Mononuclear cell (primary cell): Measurements from ENCODE around the gene MAGI1. TPM values are rescaled to one million over a fixed set of nuclear protein-coding genes. Genes with fewer than 3 reads are reported as not detected.
"Not testable (repeated sequence)": the region's sequence is repeated elsewhere in the genome, so short reads cannot be mapped to it uniquely, and the experiment has no call there.

Source experiments
- H3K27me3 ChIP-seq: 2 replicates; pipeline ENCODE4 v1.6.0; 2011; ENCODE audit warnings: low read length, control low read depth; ENCODE audit not compliant: insufficient read depth
- H3K4me1 ChIP-seq: 2 replicates; pipeline ENCODE4 v1.5.1; 2011; ENCODE audit warnings: mild to moderate bottlenecking, low read length, control low read depth; ENCODE audit not compliant: insufficient read depth
- H3K4me3 ChIP-seq: 2 replicates; pipeline ENCODE4 v1.5.1; 2011; ENCODE audit warnings: mild to moderate bottlenecking, low read length, moderate library complexity
- H3K9me3 ChIP-seq: 2 replicates; pipeline ENCODE4 v1.5.1; 2011; ENCODE audit warnings: low read depth, mild to moderate bottlenecking, control low read depth, low read length
- total RNA-seq: library from RNA; depleted of rRNA; stranded (reverse); fragments of >200 nt; gene quantifications from one replicate; pipeline ENCODE4 v1.2.3, GENCODE V29; 2012

Gene MAGI1
- total RNA-seq, 1 donor: not detected

DNA sequence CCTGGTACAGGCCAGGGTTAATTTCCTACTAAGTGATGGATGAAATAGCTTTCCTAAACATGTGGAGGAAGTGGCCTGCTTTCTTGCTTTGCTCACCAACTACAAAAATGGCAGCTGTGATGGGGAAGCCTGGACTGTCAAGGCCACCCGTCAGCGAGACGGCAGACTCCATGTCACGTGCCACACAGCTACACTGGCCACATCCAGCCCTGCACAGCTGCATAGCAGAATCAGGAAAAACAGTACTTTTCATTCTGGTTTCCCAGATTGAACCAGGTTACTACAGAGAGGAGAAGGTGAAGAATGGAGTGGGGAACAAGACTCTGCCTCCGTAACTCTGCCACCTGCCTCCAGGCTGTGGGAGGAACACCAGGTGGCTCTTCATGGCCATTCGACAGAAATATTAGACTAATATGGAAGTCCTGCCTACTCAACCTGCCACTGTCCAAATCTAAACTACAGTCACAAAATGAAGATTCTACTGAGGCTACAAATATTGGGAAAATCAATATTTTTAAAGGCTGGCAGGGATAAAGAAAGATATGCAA is 174.3 kb downstream of the MAGI1 start:
- Histone ChIP-seq H3K4me3 (no peak overlapping the region), H3K4me1 (no peaks in the 10 kb centered on the region), H3K27me3 (no peaks in the 10 kb centered on the region), H3K9me3 (no peaks in the 10 kb centered on the region)

DNA sequence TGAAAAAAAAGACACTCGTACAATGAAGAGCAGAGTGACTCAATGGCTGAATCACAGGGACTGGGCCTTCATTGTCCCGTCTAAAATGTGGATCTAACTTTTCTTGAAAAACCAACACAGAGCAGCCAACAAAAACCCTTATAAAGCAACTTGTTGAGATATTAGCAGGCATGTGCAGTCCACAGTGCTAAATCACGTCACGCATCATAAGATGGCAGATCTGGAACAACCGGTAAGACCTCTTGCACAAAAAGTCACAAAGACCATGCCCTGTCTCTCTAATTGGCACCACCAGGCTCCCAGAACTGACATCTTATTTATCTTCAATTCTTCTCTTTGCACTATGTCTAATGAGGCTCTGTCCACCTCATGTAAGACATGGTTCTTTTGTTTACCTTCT is 177.0 kb downstream of the MAGI1 start:
- no peaks in the 10 kb centered on the region for H3K27me3 ChIP-seq
- H3K4me1 ChIP-seq: no peaks in the 10 kb centered on the region
- no peak overlapping the region for H3K4me3 ChIP-seq
- no peaks in the 10 kb centered on the region for H3K9me3 ChIP-seq

DNA sequence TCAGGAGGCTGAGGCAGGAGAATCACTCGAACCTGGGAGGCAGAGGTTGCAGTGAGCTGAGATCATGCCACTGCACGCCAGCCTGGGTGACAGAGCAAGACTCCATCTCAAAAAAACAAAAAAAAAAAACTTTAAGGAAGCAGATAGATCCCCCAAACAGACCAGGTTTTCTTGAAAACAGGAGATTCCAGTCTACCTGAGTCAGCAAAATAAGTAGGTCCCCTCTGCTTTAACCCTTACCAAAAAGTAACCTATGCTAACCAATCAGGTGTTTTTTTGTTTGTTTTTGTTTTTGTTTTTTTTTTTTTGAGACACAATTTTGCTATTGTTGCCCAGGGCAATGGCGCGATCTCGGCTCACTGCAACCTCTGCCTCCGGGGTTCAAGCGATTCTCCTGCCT is 179.1 kb downstream of the MAGI1 start:
- not testable (repeated sequence) for H3K4me3 ChIP-seq, H3K9me3 ChIP-seq, H3K4me1 ChIP-seq, H3K27me3 ChIP-seq

DNA sequence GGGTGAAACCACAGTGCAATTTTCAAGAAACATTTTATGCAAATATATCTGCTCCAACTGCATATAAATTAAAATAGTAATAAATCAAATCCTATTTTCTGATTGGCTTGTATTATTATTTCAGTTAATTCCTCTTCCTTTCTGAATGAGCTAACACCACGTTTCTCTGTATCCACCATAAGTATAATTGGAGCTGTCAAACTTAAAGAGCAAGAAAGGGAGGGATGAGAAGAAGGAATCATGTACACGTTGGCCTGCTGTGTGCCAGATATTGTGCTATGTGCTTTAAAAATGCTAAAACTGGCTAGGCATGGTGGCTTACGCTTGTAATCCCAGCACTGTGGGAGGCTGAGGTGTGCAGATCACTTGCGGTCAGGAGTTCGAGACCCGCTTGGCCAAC is 180.0 kb downstream of the MAGI1 start:
- Histone ChIP-seq H3K4me1 (no peaks in the 10 kb centered on the region), H3K27me3 (no peaks in the 10 kb centered on the region), H3K4me3 (no peak overlapping the region), H3K9me3 (no peaks in the 10 kb centered on the region)

DNA sequence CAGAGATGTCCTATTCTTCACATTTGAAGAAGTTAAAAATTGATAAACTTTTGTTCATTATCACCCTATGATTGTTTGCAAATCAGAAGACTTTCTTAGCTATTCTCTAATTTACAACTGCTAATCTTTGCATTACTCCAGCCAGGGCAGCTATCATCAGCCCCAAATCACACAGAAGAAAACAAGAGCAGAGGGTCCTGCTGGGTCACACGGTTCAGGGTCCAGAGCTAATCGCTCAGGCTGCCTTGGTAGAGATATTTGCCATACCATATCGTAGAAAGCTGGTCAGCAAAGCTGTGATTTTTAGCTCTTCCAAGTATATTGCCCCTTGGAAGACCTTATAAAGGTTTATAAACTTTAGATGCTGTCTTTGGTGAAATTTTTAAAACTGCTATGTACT is 181.4 kb downstream of the MAGI1 start:
- H3K9me3 ChIP-seq: no peaks in the 10 kb centered on the region
- no peaks in the 10 kb centered on the region for H3K4me1 ChIP-seq
- no peaks in the 10 kb centered on the region for H3K27me3 ChIP-seq
- no peak overlapping the region for H3K4me3 ChIP-seq

DNA sequence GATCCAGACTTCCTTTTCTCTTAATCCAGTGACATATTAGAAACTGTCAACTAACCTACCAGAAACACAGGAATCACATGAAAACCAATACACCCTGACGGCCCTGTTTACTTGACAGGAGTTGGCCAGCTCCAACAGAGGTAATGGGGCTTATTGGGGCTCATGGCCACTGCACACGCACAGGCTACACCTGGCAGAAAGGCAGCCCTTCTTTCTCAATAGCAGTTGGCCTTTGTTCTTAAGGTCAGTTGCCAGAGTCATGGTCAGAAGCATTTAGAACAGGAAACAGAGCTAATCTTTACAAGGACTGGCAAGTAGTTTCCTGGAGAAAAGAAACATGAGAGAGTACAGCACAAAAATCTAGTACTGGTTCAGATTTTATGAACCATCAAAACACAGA is 181.8 kb downstream of the MAGI1 start:
- Histone ChIP-seq H3K9me3 (no peaks in the 10 kb centered on the region), H3K4me1 (no peaks in the 10 kb centered on the region), H3K4me3 (no peak overlapping the region), H3K27me3 (no peaks in the 10 kb centered on the region)

DNA sequence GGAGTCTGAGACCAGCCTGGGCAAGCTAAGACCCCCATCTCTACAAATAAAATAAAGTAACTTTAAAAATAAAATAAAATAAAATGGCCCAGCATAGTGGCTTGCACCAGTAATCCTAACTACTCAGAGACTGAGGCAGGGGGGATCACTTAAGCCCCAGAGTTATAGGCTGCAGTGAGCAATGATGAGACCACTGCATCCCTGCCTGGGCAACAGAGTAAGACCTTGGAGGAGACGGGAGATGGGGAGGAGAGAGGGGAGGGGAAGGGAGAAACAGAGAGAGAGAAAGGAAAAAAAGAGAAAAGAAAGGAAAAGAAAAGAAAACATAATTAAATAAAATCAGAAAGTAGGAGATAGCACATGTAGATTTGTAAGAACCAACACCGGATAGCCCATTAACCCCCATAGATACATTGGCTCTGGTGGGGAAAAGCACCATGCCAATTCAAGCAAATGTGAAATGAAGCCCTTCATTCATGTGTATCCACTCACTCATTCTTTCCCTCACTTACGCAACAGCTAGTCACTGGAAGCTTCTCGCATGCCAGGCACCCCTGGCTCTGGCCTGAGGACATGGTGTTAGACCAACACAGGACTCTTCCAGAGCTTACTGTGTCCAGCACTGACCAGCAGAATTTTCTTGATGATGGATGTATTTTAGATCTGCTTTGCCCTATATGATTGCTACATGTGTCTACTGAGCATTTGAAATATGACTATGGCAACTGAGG is 183.2 kb downstream of the MAGI1 start:
- H3K4me1 ChIP-seq: no peaks in the 10 kb centered on the region
- no peaks in the 10 kb centered on the region for H3K27me3 ChIP-seq
- H3K9me3 ChIP-seq: no peaks in the 10 kb centered on the region
- H3K4me3 ChIP-seq: no peak overlapping the region

DNA sequence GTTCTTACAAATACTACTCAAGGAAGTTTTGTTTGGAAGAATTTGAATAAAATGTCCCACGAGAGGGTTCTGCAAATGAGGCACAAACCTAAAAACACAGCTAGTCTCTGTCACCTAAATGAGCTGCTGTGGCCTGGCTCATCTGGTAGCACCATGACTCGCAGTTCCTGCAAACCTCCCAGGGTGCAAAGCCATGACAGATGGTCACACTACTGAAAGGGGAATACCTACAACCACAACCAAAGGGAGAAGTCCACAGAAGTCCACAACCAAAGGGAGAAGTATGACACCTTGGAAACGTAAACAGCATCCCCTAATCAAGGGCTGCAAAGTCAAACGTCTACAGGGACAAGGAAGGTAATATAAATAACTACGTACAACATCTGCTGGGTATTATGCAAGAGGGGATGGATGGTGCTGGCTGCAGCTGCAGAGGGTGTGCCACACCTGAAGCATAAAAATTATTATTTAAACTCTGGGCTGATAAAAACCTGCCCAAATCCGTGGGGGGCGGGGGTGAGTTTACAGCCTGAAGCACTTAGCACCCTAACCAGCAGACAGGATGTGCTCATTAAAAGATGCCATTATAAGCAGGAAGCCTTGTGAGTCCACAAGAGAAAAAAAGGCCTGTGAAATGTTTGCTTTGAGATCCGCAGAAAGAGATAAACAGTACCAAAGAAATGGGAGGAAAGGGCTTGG is 184.0 kb downstream of the MAGI1 start:
- Histone ChIP-seq H3K27me3 (no peaks in the 10 kb centered on the region), H3K4me3 (no peak overlapping the region), H3K4me1 (no peaks in the 10 kb centered on the region), H3K9me3 (no peaks in the 10 kb centered on the region)

DNA sequence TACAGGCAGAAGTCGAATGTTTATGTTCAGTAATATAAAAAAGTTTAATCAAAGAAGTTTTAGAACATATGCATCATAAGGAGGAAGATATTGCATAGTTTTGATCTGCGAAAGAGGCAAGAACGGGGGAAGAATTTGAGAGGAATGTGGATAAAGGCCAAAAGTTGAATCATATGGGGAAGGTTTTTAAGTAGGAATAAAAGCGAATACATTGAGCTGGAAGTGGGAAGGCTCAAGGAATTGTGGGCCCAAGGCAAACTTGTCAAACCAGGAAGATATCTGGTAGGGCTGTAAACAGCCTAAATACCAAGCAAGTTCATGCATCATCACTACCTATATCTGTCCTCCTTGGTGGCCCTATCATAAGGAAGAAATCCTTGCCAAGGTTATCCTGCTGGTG is 186.9 kb downstream of the MAGI1 start:
- no peaks in the 10 kb centered on the region for H3K9me3 ChIP-seq
- H3K4me1 ChIP-seq: no peaks in the 10 kb centered on the region
- no peak overlapping the region for H3K4me3 ChIP-seq
- H3K27me3 ChIP-seq: no peaks in the 10 kb centered on the region

DNA sequence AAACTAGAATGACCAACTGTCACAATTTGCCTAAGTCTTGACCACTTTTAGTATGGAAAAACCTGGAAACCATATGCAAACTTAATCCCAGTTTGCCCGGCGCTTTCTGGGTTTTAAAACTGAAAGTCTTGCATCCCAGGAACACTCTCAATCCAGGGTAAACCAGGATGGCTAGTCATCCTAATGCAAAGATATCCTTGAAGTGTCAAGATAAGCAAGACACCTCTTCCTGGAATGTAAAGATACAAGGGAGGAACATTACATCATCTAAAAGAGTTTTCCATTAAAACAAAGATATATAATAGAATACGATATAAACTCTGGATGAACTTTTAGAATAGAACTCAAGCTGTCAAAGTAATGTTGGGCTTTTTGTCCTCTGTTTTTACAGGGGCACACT is 188.5 kb downstream of the MAGI1 start:
- H3K9me3 ChIP-seq: no peaks in the 10 kb centered on the region
- no peaks in the 10 kb centered on the region for H3K4me1 ChIP-seq
- H3K27me3 ChIP-seq: no peaks in the 10 kb centered on the region
- H3K4me3 ChIP-seq: no peak overlapping the region

DNA sequence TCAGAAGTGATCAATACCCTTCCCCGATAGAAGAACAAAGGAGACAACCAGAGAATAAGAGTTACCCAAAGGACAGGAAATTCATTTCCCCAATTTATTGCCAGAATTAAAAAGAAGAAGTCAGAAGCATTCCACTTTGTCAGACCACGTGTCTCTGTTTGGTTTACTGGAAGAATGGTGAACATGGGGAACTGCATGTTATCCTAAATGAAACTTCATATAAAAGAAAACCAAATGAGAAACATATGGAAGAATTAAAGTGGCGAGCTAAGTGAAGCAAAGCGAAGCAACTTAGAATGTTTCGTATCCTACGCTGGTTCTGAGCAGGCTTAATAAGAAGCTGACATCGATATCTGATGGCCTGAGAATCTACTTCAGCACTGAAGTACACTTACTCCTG is 190.7 kb downstream of the MAGI1 start:
- H3K9me3 ChIP-seq: no peaks in the 10 kb centered on the region
- no peaks in the 10 kb centered on the region for H3K27me3 ChIP-seq
- H3K4me3 ChIP-seq: no peak overlapping the region
- no peaks in the 10 kb centered on the region for H3K4me1 ChIP-seq

DNA sequence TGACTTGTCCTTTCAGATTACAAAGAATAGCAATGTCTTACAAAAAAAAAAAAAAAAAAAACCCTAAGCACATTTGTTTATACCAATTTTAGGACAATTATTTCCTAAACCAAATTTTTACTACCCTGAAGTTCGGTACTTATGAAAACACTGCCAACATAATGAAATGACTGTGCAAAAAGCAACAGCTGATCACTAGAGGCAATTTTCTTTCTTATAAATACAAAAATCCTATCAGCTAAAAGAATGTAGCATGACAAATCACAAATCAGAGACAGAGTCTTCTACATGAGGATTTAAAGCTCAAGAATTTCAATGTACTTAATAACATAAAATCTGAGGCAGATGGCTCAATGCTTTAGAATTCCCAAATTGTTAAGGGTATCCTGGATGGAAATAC is 191.8 kb downstream of the MAGI1 start:
- H3K4me3 ChIP-seq: no peak overlapping the region
- no peaks in the 10 kb centered on the region for H3K4me1 ChIP-seq
- no peaks in the 10 kb centered on the region for H3K9me3 ChIP-seq
- no peaks in the 10 kb centered on the region for H3K27me3 ChIP-seq

DNA sequence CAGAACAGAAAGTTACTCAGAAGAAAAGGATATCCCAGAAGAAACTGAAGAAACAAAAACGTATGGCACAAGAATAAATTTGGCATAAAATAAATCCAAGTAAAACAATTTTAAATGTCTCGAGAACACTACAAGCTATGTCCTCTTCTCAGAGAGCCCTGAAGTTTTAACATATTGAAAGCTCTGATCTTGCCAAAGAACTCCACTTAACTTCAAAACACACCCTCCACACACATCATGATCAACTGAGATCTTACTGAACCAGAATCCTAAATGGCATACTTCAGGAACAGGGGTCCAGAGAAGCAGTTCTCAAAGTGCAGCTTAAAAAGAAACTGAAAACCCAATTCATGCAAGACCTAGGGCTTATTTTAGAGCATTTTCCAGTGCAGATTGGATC is 194.3 kb downstream of the MAGI1 start:
- Histone ChIP-seq H3K4me3 (no peak overlapping the region), H3K9me3 (no peaks in the 10 kb centered on the region), H3K4me1 (no peaks in the 10 kb centered on the region), H3K27me3 (no peaks in the 10 kb centered on the region)

DNA sequence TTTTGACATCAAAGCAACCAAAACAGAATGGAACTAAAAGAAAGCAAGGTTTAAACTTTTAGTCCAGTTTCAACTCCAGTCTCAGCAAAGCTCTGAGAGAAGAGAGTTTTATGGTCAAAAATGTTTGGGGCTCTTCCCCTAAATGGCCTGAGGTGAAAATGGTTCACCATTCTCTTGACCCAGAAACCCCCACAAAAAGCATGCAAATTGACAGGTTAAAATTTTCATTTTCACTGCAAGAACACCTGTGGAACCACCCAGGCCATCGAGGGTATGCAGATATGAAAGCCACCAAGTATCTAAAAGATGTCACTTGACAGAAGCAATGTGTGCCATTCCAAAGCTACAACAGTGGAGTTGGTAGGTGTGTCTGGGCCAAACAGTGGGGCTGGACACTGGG is 195.0 kb downstream of the MAGI1 start:
- no peak overlapping the region for H3K4me3 ChIP-seq
- H3K9me3 ChIP-seq: no peaks in the 10 kb centered on the region
- H3K4me1 ChIP-seq: no peaks in the 10 kb centered on the region
- H3K27me3 ChIP-seq: no peaks in the 10 kb centered on the region

DNA sequence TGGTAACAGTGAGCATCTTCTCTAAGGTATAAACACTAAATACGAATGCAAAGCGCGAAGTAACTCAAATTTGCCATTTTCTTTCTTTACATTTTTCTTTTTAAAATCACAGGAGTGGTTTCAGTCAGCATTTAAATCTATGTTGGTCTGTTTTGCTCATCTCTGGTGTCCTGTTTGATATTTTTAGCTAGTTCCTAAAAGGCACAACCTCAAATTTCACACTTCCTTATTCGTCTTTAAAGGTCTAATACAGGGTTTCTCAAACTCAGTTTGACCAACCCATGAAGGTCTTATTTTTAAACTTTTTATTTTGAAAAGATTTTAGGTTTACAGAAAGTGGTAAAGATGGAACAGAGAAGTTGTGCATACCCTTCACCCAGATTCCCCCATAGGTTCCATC is 201.1 kb downstream of the MAGI1 start:
- no peak overlapping the region for H3K4me3 ChIP-seq
- H3K27me3 ChIP-seq: no peaks in the 10 kb centered on the region
- H3K4me1 ChIP-seq: no peaks in the 10 kb centered on the region
- no peaks in the 10 kb centered on the region for H3K9me3 ChIP-seq

DNA sequence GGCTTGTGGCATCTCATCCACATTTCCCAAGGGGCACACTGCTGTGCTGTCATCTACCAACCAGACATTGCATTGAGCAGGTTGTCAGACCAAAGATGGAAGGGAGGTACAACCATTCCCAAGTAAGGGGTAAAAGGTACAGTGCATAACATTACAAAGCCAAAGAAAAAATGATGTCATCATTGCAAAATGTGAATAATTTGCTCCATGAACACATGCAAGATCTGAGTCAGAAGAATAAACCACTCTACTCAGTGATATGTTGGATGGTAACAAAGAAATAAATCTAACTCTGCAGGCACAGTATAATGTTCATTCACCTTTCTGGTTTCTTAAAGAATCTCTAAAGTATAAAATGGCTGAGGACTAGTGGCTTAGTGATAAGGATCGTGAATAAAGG is 202.7 kb downstream of the MAGI1 start:
- no peak overlapping the region for H3K4me3 ChIP-seq

More for the DNA sequence above, 202.7 kb downstream of the MAGI1 start:
- Histone ChIP-seq H3K4me1 (no peaks in the 10 kb centered on the region), H3K9me3 (no peaks in the 10 kb centered on the region), H3K27me3 (no peaks in the 10 kb centered on the region)
